SK-N-SH (cell line): ENCODE measurements around the gene ARHGEF6. TPM values are rescaled to one million over a fixed set of nuclear protein-coding genes. Genes with fewer than 3 reads are reported as not detected.

Source experiments
- CTCF ChIA-PET: fragments of 300-600, 350-600 bp; formaldehyde crosslinking; extraction: SDS; loops from one replicate; lab custom pipeline; 2021; lab: Yijun Ruan, JAX
- POLR2A ChIA-PET: fragments of 350-600 bp; sonication (Branson Sonifier 250); formaldehyde crosslinking; extraction: SDS; loops from one replicate; lab custom pipeline; 2020; ENCODE audit warnings: antibody characterized with exemption, inconsistent platforms; lab: Yijun Ruan, JAX
- DNase-seq: peaks from one replicate; pipeline ENCODE4 v3.0.0; 2012
- H2AFZ ChIP-seq: fragments of 200-600 bp; sonication (generic); 2 replicates; pipeline ENCODE4 v1.8.1; 2016; ENCODE audit warnings: antibody characterized with exemption, mild to moderate bottlenecking, low read depth
- H3F3A ChIP-seq: fragments of 200-600 bp; sonication (generic); replicated peaks from 2 replicates; pipeline ENCODE3; 2016; ENCODE audit warnings: antibody characterized with exemption, mild to moderate bottlenecking; ENCODE audit not compliant: insufficient read depth
- H3K27ac ChIP-seq, 2 experiments: fragments of 200-500 bp in 1 of 2; fragments of 200-600 bp in 1 of 2; sonication (Bioruptor generic) in 1 of 2; sonication (generic), shearing (Covaris generic) in 1 of 2; 2 replicates each; pipeline versions ENCODE4 v1.5.1 to v1.6.1; 2014 to 2016; ENCODE audit warnings: low read depth in 2 of 2, inconsistent platforms in 1 of 2, low read length in 1 of 2, mild to moderate bottlenecking in 1 of 2, mixed read lengths in 1 of 2
- H3K27me3 ChIP-seq: fragments of 200-600 bp; sonication (generic), shearing (Covaris generic); 2 replicates; pipeline ENCODE4 v1.6.1; 2016; ENCODE audit warnings: mixed run types; ENCODE audit not compliant: insufficient read depth
- H3K36me3 ChIP-seq, 2 experiments: fragments of 200-500 bp in 1 of 2; fragments of 200-600 bp in 1 of 2; sonication (Bioruptor generic) in 1 of 2; sonication (generic) in 1 of 2; replicated peaks in 1 of 2; 2 replicates each; pipeline versions ENCODE3 to v1.5.1; 2014 to 2016; ENCODE audit warnings: low read length in 1 of 2, mild to moderate bottlenecking in 1 of 2; ENCODE audit not compliant: insufficient read depth in 2 of 2, control insufficient read depth in 1 of 2
- H3K4me1 ChIP-seq, 2 experiments: fragments of 200-500 bp in 1 of 2; fragments of 200-600 bp in 1 of 2; sonication (Bioruptor generic) in 1 of 2; sonication (generic), shearing (Covaris generic) in 1 of 2; 2 replicates each; pipeline versions ENCODE4 v1.5.1 to v1.6.1; 2014 to 2016; ENCODE audit warnings: low read depth in 1 of 2, low read length in 1 of 2, mixed run types in 1 of 2; ENCODE audit not compliant: insufficient read depth in 2 of 2, control insufficient read depth in 1 of 2
- H3K4me2 ChIP-seq: fragments of 200-600 bp; sonication (generic), shearing (Covaris generic); 2 replicates; pipeline ENCODE4 v1.6.1; 2017; ENCODE audit warnings: mixed run types
- H3K4me3 ChIP-seq, 2 experiments: fragments of 200-500 bp in 1 of 2; fragments of 200-600 bp in 1 of 2; sonication (Bioruptor generic) in 1 of 2; sonication (generic), shearing (Covaris generic) in 1 of 2; 2 replicates each; pipeline versions ENCODE4 v1.5.1 to v1.8.1; 2014 to 2016; ENCODE audit warnings: low read depth in 2 of 2, inconsistent platforms in 1 of 2, low read length in 1 of 2, mild to moderate bottlenecking in 1 of 2, mixed read lengths in 1 of 2, moderate library complexity in 1 of 2
- H3K79me2 ChIP-seq: fragments of 200-600 bp; sonication (generic); 2 replicates; pipeline ENCODE4 v1.8.1; 2017; ENCODE audit warnings: mild to moderate bottlenecking; ENCODE audit not compliant: insufficient read depth
- H3K9ac ChIP-seq: fragments of 200-600 bp; sonication (generic); 2 replicates; pipeline ENCODE4 v1.6.1; 2017; ENCODE audit warnings: mixed run types
- H3K9me2 ChIP-seq: fragments of 200-600 bp; sonication (generic); 2 replicates; pipeline ENCODE4 v1.6.1; 2017; ENCODE audit warnings: mixed run types
- H3K9me3 ChIP-seq: fragments of 200-600 bp; sonication (generic); 2 replicates; pipeline ENCODE4 v1.6.1; 2017; ENCODE audit warnings: mixed run types, mild to moderate bottlenecking, moderate library complexity
- H4K20me1 ChIP-seq: fragments of 200-600 bp; sonication (generic); 2 replicates; pipeline ENCODE4 v1.6.1; 2017; ENCODE audit warnings: mild to moderate bottlenecking, mixed run types; ENCODE audit not compliant: insufficient read depth
- ELF1 ChIP-seq: IDR thresholded peaks from 2 replicates; pipeline ENCODE4 v1.4.0; 2012
- EP300 ChIP-seq, 2 experiments: IDR thresholded peaks; 2 replicates each; pipeline versions ENCODE4 v1.4.0 to v1.6.1; 2012; ENCODE audit warnings: borderline replicate concordance in 1 of 2, low read depth in 1 of 2, low read length in 1 of 2
- EZH2phosphoT487 ChIP-seq: fragments of 200-600 bp; sonication (generic); IDR thresholded peaks from 2 replicates; pipeline ENCODE4 v1.6.1; 2017; ENCODE audit warnings: low read depth, mixed run types, mild to moderate bottlenecking, antibody characterized with exemption, moderate library complexity, borderline replicate concordance
- FOXJ3 ChIP-seq: sonication (generic); formaldehyde crosslinking; IDR thresholded peaks from 2 replicates; pipeline ENCODE4 v1.5.1; 2020; ENCODE audit warnings: mild to moderate bottlenecking, missing genetic modification reagents
- FOXM1 ChIP-seq: IDR thresholded peaks from 2 replicates; pipeline ENCODE4 v1.4.0; 2012; ENCODE audit warnings: low read depth, mild to moderate bottlenecking
- GABPA ChIP-seq: IDR thresholded peaks from 2 replicates; pipeline ENCODE4 v1.4.0; 2012; ENCODE audit warnings: low read depth, mild to moderate bottlenecking
- GATA2 ChIP-seq: sonication (generic); formaldehyde crosslinking; IDR thresholded peaks from 2 replicates; pipeline ENCODE4 v1.5.0; 2020; ENCODE audit warnings: mild to moderate bottlenecking, missing genetic modification reagents
- MAX ChIP-seq: IDR thresholded peaks from 2 replicates; pipeline ENCODE4 v1.4.0; 2012; ENCODE audit warnings: low read depth
- MXI1 ChIP-seq: IDR thresholded peaks from 2 replicates; pipeline ENCODE4 v1.6.1; 2012; ENCODE audit warnings: mild to moderate bottlenecking, low read depth, low read length, improper control_type of control experiment
- PBX3 ChIP-seq: IDR thresholded peaks from 2 replicates; pipeline ENCODE4; 2012
- RAD21 ChIP-seq: IDR thresholded peaks from 2 replicates; pipeline ENCODE4 v1.6.1; 2012; ENCODE audit warnings: mild to moderate bottlenecking, low read length
- RCOR1 ChIP-seq: fragments of 150-350 bp; IDR thresholded peaks from 2 replicates; pipeline ENCODE4 v1.6.1; 2017; ENCODE audit warnings: antibody characterized with exemption, low read length
- TAF1 ChIP-seq: IDR thresholded peaks from 2 replicates; pipeline ENCODE4 v1.6.1; 2012; ENCODE audit warnings: low read depth, mild to moderate bottlenecking, low read length, moderate library complexity, borderline replicate concordance
- TEAD4 ChIP-seq: IDR thresholded peaks from 2 replicates; pipeline ENCODE4 v1.4.0; 2012; ENCODE audit warnings: mild to moderate bottlenecking, borderline replicate concordance; ENCODE audit not compliant: insufficient read depth
- YY1 ChIP-seq: IDR thresholded peaks from 2 replicates; pipeline ENCODE4 v1.4.0; 2012; ENCODE audit warnings: low read depth, mild to moderate bottlenecking
- WGBS: methylation state at CpG from one replicate; pipeline ENCODE4 v1.1.6; 2017; ENCODE audit warnings: low lambda C conversion rate; 5-methylcytosine and 5-hydroxymethylcytosine counted together
- polyA plus RNA-seq, 3 experiments: library from polyadenylated mRNA; depleted of rRNA; stranded (reverse); fragments of >200 nt; gene quantifications; 2 replicates each; pipeline ENCODE4 v1.2.3, GENCODE V29; 2012
- TF ChIP-seq, protein P1 (sequence below): IDR thresholded peaks from 2 replicates; pipeline ENCODE4 v1.6.1; 2012; ENCODE audit warnings: mild to moderate bottlenecking, low read depth, low read length, moderate library complexity
- TF ChIP-seq, protein P2 (sequence below): fragments of 200-600 bp; sonication (generic); IDR thresholded peaks from 2 replicates; pipeline ENCODE4 v1.6.1; 2017; ENCODE audit warnings: antibody characterized with exemption, mild to moderate bottlenecking, moderate library complexity

Gene ARHGEF6
- polyA plus RNA-seq, 1 of the 3 experiments (the other 2 are of a cell fraction) = 2.7 TPM

DNA sequence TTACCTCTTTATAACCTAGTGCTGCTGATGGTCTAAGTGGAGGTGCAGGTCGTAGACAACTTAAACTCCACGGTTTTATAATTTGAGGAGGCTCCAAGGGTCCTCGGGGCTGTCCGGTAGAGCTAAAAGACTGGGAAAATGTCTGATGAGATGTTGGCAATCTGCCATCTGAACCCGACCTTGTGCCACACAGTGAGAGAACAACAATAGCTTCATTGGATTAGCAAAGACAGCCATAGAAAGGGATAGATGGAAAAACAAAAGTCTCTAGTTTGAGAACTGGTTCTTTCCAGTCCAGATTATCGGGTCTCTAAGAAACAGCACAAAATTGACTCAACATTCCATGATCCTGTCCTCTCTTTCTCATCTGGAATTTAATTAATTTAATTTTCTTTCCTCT is 101.2 kb downstream of the ARHGEF6 start:
- CTCF ChIA-PET = interaction anchor here (0.7 kb wide), 1 partner anchor 90 kb away, joined by 3 read pairs; no protein-coding TSS in a partner anchor
- WGBS = 36% methylated on average over 6 of the region's 6 CpGs
- Histone ChIP-seq H3K9me2 (no peaks in the 10 kb centered on the region), H3K79me2 (no peaks in the 10 kb centered on the region), H2AFZ (no peak overlapping the region), H3K9ac (no peak overlapping the region), H3K27ac (no peak overlapping the region), H3K4me1 (no peaks in the 10 kb centered on the region), H4K20me1 (no peaks in the 10 kb centered on the region), H3K27me3 (no peaks in the 10 kb centered on the region), H3K36me3 (no peaks in the 10 kb centered on the region), H3K4me2 (no peak overlapping the region), H3F3A (no peaks in the 10 kb centered on the region), H3K9me3 (no peaks in the 10 kb centered on the region), H3K4me3 (no peak overlapping the region)
- POLR2A ChIA-PET = no interaction called here
- DNase-seq = no peak
- no peak for TF ChIP-seq GATA2 (CRISPR knock-in tag)
- no peak for TF ChIP-seq FOXM1
- TF ChIP-seq RCOR1 = no peak
- TF ChIP-seq TEAD4 = no peak
- TF ChIP-seq PBX3 = no peak
- TF ChIP-seq, protein P1, sequence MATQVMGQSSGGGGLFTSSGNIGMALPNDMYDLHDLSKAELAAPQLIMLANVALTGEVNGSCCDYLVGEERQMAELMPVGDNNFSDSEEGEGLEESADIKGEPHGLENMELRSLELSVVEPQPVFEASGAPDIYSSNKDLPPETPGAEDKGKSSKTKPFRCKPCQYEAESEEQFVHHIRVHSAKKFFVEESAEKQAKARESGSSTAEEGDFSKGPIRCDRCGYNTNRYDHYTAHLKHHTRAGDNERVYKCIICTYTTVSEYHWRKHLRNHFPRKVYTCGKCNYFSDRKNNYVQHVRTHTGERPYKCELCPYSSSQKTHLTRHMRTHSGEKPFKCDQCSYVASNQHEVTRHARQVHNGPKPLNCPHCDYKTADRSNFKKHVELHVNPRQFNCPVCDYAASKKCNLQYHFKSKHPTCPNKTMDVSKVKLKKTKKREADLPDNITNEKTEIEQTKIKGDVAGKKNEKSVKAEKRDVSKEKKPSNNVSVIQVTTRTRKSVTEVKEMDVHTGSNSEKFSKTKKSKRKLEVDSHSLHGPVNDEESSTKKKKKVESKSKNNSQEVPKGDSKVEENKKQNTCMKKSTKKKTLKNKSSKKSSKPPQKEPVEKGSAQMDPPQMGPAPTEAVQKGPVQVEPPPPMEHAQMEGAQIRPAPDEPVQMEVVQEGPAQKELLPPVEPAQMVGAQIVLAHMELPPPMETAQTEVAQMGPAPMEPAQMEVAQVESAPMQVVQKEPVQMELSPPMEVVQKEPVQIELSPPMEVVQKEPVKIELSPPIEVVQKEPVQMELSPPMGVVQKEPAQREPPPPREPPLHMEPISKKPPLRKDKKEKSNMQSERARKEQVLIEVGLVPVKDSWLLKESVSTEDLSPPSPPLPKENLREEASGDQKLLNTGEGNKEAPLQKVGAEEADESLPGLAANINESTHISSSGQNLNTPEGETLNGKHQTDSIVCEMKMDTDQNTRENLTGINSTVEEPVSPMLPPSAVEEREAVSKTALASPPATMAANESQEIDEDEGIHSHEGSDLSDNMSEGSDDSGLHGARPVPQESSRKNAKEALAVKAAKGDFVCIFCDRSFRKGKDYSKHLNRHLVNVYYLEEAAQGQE = no peak
- TF ChIP-seq RAD21 = no peak
- TF ChIP-seq EZH2phosphoT487 = no peak
- TF ChIP-seq FOXJ3 (CRISPR knock-in tag) = no peak
- TF ChIP-seq EP300 (IDR thresholded peaks at IDR 0.05; ENCODE audit: borderline replicate concordance in 1 of 2, low read depth in 1 of 2, low read length in 1 of 2) = no peak
- TF ChIP-seq YY1 = no peak
- no peak for TF ChIP-seq MAX
- no peak for TF ChIP-seq TAF1
- no peak for TF ChIP-seq GABPA
- no peak for TF ChIP-seq MXI1
- TF ChIP-seq ELF1 = no peak
- TF ChIP-seq, protein P2, sequence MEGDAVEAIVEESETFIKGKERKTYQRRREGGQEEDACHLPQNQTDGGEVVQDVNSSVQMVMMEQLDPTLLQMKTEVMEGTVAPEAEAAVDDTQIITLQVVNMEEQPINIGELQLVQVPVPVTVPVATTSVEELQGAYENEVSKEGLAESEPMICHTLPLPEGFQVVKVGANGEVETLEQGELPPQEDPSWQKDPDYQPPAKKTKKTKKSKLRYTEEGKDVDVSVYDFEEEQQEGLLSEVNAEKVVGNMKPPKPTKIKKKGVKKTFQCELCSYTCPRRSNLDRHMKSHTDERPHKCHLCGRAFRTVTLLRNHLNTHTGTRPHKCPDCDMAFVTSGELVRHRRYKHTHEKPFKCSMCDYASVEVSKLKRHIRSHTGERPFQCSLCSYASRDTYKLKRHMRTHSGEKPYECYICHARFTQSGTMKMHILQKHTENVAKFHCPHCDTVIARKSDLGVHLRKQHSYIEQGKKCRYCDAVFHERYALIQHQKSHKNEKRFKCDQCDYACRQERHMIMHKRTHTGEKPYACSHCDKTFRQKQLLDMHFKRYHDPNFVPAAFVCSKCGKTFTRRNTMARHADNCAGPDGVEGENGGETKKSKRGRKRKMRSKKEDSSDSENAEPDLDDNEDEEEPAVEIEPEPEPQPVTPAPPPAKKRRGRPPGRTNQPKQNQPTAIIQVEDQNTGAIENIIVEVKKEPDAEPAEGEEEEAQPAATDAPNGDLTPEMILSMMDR = no peak
